ENCODE data around the gene BCKDHA.

The BCKDHA gene

DNA sequence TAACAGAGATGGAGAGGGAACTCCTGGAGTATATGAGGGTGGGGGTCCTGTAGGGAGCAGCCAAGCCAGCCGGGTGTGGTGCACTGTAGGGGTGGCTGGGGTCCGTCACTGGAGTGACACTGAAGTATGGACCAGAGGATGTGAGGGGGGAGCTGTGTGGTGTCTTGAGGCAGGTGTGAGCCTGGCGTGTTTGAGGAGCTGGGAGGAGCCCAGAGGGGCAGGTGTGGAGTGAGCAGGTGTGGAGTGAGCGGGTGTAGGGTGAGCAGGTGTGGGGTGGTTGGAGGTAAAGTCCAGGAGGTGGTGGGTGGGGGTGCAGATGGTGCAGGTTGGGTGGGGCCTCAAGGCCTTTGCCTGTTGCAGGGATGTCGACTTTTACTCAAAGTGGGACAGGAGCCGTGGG is 23.7 kb downstream of the BCKDHA start:
- H3K27ac ChIP-seq = no peak overlapping the region
- CTCF ChIA-PET = interaction anchor here (0.9 kb wide), 1 partner anchor 15 kb away, joined by 3 read pairs; no protein-coding TSS in a partner anchor

GRCh38 chr19:41421973-41422372 is 24.4 kb downstream of the BCKDHA start:
- no peak for TF ChIP-seq CTCF (conservative IDR thresholded peaks at IDR 0.05; ENCODE audit: low read depth)
- no peak for DNase-seq (ENCODE audit: low spot score)
- ChIA-PET CTCF (no interaction called here), POLR2A (ENCODE audit: low non-redundant PET) (no interaction called here)
- no peak overlapping the region for H3K27ac ChIP-seq

More for the DNA sequence above, 23.7 kb downstream of the BCKDHA start:
- TF ChIP-seq CTCF (conservative IDR thresholded peaks at IDR 0.05; ENCODE audit: low read depth) = no peak
- POLR2A ChIA-PET (ENCODE audit: low non-redundant PET) = no interaction called here
- DNase-seq (ENCODE audit: low spot score) = no peak

GRCh38 chr19:41422456-41422855 is 24.8 kb downstream of the BCKDHA start:
- TF ChIP-seq CTCF (conservative IDR thresholded peaks at IDR 0.05; ENCODE audit: low read depth) = no peak
- ChIA-PET CTCF (interaction anchor here (0.6 kb wide), 1 partner anchor 460 kb away, joined by 4 read pairs; no protein-coding TSS in a partner anchor), POLR2A (ENCODE audit: low non-redundant PET) (no interaction called here)
- DNase-seq (ENCODE audit: low spot score) = no peak
- no peak overlapping the region; the same call in 1 of the 2 replicates for H3K27ac ChIP-seq

DNA sequence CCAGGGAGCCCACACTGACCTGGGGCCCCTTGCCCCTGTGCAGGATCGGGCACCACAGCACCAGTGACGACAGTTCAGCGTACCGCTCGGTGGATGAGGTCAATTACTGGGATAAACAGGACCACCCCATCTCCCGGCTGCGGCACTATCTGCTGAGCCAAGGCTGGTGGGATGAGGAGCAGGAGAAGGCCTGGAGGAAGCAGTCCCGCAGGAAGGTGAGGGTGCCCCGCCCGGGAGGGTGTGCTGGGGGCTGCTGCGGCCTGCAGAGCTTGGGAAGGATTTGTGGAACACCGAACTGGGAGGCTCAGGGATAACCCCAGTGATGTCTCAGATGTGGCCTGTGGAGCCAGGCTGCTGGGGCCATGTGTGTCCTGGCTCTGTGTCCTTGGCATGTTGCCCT is 25.3 kb downstream of the BCKDHA start:
- ChIA-PET CTCF (interaction anchor here (0.6 kb wide), 1 partner anchor 461 kb away, joined by 4 read pairs; no protein-coding TSS in a partner anchor), POLR2A (ENCODE audit: low non-redundant PET) (no interaction called here)
- H3K27ac ChIP-seq = peak overlapping the region; percentile 96
- DNase-seq (ENCODE audit: low spot score) = no peak
- no peak for TF ChIP-seq CTCF (conservative IDR thresholded peaks at IDR 0.05; ENCODE audit: low read depth)

- H3K27ac ChIP-seq = peak overlapping the region; percentile 96
- no peak for TF ChIP-seq CTCF (conservative IDR thresholded peaks at IDR 0.05; ENCODE audit: low read depth)
- DNase-seq (ENCODE audit: low spot score) = no peak
- ChIA-PET CTCF (interaction anchor here (0.6 kb wide), 3 partner anchors 15 to 103 kb away, joined by 3 read pairs; no protein-coding TSS in a partner anchor), POLR2A (ENCODE audit: low non-redundant PET) (no interaction called here)
Measured at GRCh38 chr19:41424335-41425173, 26.9 kb downstream of the BCKDHA start.

DNA sequence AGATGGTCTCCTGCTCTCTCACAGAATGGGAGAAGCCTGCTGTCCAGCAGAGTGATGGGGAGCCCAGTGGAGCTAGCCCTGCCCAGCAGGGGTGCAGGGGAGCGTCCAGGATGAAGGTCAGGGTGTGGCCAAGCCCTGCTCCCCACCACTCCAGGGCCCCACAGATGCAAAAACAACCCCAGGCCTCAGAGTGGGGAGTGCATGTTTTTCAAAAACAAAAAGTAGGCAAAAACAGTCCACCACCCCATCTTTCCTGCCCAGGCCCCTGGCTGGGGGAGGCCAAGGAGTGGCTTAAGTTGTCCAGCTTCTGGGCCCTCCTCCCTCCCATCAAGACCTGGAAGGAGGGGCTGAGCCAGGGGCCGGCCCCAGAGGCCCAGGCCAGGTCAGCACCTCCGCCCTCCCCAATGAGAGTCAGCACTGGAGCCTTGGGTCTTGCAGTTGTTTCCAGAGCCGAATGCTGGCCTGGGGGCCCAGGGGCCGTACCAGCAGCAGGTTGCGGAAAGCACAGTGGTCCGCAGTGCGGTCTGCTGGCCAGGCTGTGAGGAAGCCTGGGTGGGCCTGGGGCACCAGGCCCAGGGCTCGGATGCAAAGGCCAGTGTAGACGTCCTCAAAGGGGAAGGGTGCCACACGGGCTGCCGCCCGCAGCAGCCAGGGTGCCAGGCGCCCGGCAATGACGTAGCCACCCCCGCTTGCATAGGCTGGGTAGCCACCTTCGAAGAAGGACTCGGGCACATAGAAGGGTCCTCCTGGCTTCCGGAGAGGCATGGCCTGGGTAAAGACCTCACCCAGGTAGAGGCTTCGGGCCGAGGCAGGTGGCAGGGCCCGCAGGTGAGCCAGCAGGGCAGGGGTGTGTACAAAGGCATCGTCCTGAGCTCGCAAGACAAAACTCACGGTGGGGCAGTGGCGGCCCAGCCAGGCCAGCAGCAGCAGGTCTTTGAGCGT is 27.8 kb downstream of the BCKDHA start:
- TF ChIP-seq CTCF (conservative IDR thresholded peaks at IDR 0.05; ENCODE audit: low read depth) = no peak
- POLR2A ChIA-PET (ENCODE audit: low non-redundant PET) = no interaction called here
- CTCF ChIA-PET = no interaction called here
- DNase-seq (ENCODE audit: low spot score) = no peak
- peak overlapping the region; percentile 96 for H3K27ac ChIP-seq
